D721Med (cell line): ENCODE results near the gene ACKR1.

Source experiments
- DNase-seq: peaks from one replicate; pipeline ENCODE4 v3.0.0; 2011; ENCODE audit warnings: low spot score; ENCODE audit not compliant: insufficient read length
- FAIRE-seq: peaks from 2 replicates; lab custom pipeline; 2011; peaks lifted over from hg19 to GRCh38; lab: Jason Lieb, UNC
- CTCF ChIP-seq: IDR thresholded peaks from 2 replicates; pipeline ENCODE4 v1.5.1; 2012; ENCODE audit warnings: mild to moderate bottlenecking, control low read depth; ENCODE audit not compliant: insufficient read depth; ENCODE audit errors: missing control alignments

The ACKR1 gene

GRCh38 chr1:159177272-159177907 is 27.3 kb upstream of the ACKR1 start:
- TF ChIP-seq CTCF = no peak
- FAIRE-seq (no peak), DNase-seq (no peak)

- no peak for TF ChIP-seq CTCF
- DNase-seq (no peak), FAIRE-seq (no peak)
These were observed 24.8 kb upstream of the ACKR1 start for GRCh38 chr1:159179906-159180305.

GRCh38 chr1:159180516-159180915 is 24.2 kb upstream of the ACKR1 start:
- DNase-seq = no peak
- FAIRE-seq = no peak
- TF ChIP-seq CTCF = no peak

- FAIRE-seq = no peak
- DNase-seq = no peak
- no peak for TF ChIP-seq CTCF
These were observed 23.2 kb upstream of the ACKR1 start for GRCh38 chr1:159181328-159182024.

- TF ChIP-seq CTCF = no peak
- DNase-seq = no peak
- FAIRE-seq = no peak
These were observed 20.5 kb upstream of the ACKR1 start for GRCh38 chr1:159184201-159184600.

GRCh38 chr1:159185121-159185520 is 19.6 kb upstream of the ACKR1 start:
- DNase-seq = no peak
- FAIRE-seq = no peak
- no peak for TF ChIP-seq CTCF

GRCh38 chr1:159187033-159187432 is 17.6 kb upstream of the ACKR1 start:
- DNase-seq (no peak), FAIRE-seq (no peak)
- TF ChIP-seq CTCF = no peak
